Esophagus squamous epithelium (tissue), 4 donors: ENCODE results near the gene VAV2.

Source experiments
- POLR2A ChIP-seq, 4 donors: fragments of 450-650 bp; IDR thresholded peaks; one replicate each; pipeline ENCODE4 v1.6.1; 2017; ENCODE audit warnings: antibody characterized with exemption in 4 of 4, mild to moderate bottlenecking in 4 of 4, moderate library complexity in 3 of 4
- TF ChIP-seq, protein P1 (sequence below), 6 experiments: fragments of 450-650 bp in 4 of 6; fragments of 200-600 bp in 2 of 6; sonication (generic) in 2 of 6; IDR thresholded peaks; one replicate each; pipeline ENCODE4 v1.5.1; 2016 to 2019; ENCODE audit warnings: antibody characterized with exemption in 6 of 6, mild to moderate bottlenecking in 4 of 6, moderate library complexity in 4 of 6

DNA sequence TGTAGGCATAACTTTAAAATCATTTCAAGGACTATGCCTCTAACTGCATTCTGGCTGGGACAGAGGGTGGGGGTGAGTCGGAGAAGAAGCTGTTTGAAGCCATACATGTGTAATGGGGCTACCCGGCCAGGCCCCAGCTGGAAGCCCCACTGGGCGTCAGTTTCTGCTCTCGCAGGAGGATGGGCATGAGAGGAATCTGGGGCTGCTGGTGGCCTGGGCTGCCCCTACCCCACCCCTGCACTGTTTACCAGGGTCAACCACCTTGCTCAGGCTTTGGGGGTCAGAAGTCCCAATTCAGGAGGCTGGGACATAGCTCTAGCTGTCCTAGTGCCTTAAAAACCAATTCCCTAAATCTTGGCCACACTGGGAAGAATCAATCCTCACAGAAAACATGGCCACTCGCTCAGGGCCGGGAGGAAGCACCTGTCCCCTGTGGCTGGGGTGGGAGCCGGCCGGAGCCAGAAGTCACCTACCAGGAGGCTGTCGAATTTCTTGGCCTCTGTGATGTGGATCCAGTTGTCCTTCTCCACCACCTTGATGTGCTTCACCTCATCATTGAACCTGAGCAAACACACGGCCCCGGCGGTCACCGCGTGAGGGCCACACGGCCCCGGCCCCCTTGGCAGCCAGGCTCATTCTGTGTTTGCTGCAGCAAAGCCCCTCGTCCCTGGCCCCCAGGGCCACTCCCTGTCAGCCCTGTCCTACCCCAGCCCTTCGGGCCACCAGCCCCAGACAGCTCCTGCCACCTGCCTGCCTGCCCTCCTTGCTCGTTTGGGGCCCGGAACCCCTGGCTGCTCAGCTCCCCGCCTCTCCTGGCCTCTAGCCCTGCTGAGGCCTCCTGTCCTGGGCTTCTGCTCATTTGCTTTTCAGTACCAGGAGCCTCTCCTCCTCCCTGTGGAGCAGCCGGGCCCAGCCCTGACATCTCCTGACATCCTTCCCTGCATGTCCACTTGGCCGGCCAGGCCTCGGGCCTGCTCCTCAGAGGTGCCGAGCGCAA, 220.3 kb downstream of the VAV2 start:
- TF ChIP-seq, protein P1, sequence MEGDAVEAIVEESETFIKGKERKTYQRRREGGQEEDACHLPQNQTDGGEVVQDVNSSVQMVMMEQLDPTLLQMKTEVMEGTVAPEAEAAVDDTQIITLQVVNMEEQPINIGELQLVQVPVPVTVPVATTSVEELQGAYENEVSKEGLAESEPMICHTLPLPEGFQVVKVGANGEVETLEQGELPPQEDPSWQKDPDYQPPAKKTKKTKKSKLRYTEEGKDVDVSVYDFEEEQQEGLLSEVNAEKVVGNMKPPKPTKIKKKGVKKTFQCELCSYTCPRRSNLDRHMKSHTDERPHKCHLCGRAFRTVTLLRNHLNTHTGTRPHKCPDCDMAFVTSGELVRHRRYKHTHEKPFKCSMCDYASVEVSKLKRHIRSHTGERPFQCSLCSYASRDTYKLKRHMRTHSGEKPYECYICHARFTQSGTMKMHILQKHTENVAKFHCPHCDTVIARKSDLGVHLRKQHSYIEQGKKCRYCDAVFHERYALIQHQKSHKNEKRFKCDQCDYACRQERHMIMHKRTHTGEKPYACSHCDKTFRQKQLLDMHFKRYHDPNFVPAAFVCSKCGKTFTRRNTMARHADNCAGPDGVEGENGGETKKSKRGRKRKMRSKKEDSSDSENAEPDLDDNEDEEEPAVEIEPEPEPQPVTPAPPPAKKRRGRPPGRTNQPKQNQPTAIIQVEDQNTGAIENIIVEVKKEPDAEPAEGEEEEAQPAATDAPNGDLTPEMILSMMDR (IDR thresholded peaks at IDR 0.05): no peak
- TF ChIP-seq POLR2A (IDR thresholded peaks at IDR 0.05): no peak
